NCI-H2227 (cell line): ENCODE results near the gene LRRC25.

ENCODE experiments used
- DNase-seq: peaks from one replicate; lab custom pipeline; 2025; ENCODE audit not compliant: unreplicated experiment; lab: John Stamatoyannopoulos, UW

LRRC25 gene

DNA sequence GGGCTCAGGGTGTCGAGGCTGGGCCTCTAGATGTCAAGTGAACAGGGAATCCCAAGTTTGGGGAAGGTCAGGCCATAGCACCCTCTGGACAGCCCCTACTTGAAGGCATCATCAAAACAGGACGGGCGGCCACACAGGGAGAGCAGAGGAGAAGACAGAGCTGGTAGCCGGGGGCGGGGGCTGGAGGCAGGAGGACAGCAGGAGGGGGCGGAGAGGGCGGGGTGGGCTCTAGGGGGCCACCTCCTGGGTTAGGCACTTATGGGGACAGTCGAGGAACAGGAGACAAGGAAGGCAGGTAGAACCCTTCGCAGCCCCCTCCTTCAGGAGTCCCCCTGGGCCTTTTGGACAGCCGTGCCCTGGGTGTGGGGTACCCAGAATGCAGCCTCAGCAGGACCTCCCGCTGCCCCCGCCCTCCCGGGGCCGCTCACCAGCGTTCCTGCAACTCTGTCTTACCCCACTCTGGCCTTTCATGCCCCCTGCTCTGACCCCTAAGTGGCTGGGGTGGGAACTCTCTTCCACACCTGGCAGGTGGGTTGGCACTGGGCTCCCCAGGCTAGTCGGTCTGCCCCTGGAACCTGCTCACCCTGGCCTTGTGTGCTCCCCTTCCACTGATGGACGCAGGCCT lies 27.6 kb upstream of the LRRC25 start:
- no peak for DNase-seq

DNA sequence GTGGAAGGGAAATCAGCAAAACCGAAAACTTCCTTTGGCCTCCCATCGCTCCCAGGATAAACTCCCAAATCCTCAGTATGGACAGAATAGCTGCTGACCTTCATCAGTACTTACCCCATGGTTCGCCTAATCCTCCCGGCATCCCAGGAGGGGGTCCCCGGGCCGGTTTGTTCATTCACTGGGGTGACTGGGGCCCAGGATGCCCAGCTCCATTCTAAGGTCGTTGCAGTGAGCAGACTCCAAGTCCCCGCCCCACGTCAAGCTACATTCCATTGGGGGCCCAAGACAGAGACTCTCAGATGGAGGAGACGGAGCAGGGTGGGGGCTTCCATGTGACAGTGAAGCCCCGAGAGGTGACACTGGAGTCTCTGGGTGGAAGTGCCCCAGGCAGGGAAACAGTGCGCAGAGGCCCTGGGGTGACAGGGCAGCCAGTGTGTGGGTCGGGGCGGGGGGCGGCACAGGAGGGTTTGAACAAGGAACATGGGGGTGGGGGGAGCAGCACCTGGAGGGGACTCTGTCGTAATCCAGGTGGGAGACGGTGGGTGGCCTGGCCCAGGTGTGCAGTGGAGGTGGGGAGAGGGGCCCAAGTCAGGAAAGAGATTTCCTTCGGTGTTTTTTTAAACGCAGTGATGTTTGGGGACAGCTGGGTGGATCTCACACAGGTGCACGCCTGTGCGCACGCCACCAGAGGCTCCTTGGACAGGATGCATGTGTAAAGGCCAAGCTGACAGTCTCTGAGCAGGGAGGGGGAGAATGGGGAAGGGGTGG lies 26.9 kb upstream of the LRRC25 start:
- DNase-seq = no peak

DNA sequence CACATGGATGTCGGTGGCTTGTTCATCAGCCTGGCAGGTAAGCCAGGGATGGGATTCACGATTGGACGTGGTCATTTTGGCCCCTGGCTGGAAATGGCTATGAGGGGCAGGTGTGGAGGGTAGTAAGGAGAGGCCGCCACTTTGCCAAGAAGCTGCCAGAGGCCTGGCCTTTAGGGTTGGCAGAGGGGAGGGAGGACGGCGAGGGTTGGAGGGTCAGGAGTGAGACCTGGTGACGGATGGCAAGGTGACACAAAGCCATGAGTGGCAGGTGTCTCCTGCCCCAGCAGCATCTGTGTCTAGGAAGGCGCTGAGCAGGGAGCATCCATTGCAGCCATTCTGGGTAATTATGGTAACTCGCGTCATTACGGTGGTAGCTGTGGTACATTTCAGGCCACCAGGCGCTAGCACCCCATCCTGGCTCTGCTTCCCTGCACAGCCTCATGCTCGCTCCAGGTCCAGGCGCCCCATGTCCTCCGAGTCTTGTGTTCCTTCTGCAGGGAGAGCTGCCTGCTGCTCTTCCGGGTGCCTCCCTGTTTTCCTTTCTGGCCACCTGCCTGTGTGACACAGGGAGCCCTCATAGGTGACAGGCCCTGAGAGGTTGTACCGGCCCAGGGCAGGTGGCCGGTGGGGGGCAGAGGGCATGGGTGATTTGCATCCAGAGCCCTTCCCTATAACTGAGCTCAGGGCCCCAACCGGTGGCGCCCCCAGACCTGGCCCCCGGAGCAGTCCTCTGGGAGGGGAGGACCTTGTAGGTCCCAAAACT lies 26.0 kb upstream of the LRRC25 start:
- DNase-seq = no peak

DNA sequence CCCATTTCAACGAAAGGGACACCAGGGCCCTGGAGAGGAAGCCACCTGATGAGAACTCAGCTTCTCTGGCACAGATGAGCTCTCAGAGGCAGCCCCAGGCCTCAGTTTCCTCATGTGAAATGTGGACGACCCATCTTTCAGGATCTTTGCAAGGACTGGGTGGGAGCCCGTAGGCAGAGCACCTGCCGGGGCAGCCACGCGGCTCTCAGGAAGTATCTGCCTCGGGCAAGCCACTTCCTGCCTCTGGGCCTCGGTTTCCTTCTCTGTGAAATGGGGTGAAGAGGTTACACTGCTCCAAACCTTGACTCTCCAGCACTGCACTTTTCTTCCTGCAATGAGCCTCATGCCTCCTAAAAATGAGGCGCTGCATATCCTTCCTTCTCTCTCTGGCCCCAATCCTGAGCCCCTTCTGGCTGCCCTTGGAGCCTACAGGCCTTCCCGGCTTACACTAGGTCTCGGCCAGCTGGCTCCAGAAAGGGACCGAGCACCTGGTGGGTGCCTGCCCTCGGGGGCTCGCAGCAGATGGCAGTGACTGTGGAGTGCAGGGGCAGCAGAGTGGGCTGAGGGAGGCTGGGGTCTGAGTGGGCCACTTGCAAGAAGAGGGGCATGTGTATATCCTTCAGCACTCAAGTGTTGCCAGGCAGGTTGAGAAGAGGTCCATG lies 25.2 kb upstream of the LRRC25 start:
- DNase-seq = no peak

DNA sequence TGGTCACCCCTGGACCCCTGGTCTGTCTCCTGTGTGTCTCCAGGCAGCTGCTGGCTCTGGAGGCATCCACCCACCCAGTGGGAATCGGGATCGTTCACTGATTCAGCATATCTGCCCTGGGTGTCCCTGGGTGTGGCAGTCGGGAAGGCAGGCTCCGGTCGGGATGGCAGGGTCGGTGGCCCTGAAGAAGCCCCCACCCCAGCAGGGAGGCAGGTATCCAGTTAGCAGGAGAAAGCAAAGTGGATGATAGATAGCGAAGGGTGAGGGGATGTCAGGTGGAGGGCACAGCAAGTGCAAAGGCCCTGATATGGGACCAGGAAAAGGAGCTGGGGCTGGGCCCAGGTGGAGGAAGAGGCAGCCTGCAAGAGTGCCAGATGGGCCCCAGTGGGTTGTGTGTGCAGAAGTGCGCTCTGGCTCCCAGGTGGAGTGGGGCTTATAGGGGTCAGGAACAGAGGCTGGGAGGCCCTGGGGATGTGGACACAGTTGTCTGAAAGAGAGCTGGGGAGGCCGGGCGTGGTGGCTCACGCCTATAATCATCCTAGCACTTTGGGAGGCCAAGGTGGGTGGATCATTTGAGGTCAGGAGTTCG lies 24.0 kb upstream of the LRRC25 start:
- DNase-seq = no peak

DNA sequence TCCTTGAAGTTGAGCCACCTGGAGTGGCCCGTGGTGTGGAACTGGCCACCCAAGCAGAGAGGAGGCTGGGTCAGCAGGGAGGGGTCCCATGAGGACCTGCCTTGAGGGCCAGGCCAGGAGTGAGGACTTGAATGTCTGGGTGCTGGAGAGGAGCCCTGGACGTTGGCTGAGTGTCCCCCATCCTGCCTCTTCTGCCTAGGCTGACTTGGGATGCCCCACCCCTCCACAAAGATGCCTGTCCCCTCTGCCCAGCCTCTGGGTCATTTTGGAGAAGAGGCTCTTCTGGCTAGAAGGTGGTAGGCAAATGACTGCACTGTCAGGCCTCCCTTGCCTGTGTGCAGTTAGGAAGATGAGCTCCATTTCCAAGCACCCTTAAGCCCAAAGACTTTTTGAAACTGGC lies 23.5 kb upstream of the LRRC25 start:
- DNase-seq = no peak

DNA sequence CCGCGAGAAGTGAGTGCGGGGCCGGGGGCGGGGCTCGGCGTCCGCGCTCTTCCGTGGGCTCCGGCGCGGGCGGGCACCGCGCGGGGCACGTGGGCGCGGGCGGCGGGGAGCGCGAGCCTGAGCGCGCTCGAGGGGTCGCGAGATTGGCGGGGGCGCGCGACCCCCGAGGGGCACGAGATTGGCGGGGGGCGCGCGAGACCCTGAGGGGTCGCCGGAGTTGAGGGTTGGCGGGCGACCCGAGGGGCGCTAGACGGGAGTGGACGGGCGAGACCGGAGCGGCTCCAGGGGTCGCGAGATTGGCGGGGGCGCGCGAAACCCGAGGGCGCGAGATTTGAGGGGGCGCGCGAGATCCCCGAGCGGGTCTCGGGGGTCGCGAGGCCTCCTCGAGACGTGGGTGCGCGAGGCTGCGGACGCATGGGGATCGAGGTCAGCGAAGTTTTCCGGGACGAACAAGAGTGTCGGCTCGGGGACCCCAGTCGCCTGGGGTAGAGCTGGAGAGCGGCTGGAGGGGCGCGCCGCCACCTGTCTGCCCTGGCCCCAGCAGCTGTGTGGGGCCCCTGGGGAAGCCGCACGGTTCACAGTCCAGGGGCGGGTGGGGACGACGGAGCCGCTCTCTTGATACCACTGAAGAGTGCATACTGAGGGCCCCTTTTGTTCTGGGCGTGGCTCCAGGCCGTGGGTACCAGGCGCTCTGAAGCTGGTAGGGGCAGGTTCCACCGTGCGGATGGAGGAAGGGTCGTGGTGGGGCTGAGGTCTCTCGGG lies 22.5 kb upstream of the LRRC25 start:
- peak; percentile 38 for DNase-seq

DNA sequence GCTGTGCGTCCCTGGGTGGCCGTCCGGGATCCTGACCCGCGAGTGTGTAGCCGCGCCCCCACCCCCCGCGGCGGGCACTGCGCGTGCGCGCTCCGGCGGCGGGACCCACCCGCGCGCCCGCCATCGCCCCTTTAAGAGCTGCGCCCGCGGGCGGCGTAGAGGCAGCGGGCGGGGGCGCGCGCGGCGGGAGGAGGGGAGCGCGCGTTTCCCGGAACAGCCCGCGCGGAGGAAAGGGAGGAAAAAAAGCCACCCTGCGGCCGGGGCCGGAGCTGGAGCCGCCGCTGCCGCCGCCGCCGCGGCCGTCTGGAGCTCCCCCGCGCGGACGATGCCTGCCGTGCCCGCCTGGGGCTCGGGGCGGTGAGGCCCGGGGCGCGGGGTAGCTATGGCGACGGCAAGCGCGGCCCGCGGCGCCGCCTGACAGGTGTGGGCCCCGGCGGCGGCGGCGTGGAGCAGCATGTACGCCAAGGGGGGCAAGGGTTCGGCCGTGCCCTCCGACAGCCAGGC lies 21.8 kb upstream of the LRRC25 start, which contains the start of gene SSBP4:
SSBP4 (plus strand) TSS at position 204 of the 504 bp plus-strand sequence; CDS start at position 455, 251 bp downstream.
- peak; percentile 85 for DNase-seq

DNA sequence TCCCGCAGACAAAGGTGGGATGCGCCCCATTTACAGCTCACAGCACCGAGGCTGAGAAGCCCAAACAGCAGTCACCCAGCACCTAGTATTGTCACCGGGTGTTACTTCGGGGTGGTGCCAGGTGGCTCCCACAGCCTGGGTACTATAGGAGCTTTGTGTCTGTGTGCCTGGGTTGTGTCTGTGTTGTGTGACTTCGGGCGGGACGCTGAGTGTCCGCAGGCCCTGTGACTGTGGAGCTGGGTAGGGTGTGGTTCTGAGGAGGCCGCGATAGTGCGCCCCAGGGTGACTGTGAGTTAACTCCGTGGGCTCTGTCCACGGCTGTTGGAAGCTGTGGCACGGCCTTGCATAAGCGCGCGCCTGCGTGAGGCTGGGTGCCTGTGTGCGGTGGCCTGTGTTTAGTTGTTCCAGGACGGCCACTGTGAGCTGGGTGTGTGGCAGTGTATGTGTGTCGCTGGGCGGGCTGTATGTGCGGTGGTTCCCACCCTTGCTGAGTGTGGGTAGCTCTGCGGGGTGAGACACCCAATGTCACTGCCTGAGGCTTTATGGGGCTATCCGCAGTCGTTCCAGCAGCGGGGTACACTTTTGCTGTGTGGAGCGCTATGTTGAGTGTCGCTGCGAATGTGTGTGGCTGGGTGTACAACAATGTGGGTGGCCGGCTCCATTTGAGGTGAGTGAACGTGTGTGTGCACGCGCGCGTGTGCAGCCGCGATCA lies 21.2 kb upstream of the LRRC25 start:
- no peak for DNase-seq

DNA sequence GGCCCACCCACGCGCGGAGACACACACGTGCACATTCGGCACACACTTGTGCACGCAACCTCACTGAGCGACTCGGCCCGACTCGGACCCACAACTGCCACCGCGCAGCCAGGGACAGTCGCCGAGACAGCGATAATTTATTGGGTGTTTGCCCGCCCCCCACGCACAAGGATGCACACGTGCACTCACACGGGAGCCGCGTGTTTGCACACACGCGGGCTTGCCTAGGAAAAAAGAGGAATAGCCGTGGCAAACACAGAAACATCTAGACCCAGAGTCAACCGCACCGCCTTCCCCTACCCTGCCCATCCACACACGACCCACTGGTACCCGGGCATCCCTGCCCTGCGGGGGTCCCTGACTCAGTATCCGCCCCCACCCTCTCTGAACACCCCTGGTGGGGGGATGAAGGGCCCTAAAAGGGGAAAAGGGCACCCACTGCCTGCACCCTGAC lies 20.6 kb upstream of the LRRC25 start:
- DNase-seq = no peak

DNA sequence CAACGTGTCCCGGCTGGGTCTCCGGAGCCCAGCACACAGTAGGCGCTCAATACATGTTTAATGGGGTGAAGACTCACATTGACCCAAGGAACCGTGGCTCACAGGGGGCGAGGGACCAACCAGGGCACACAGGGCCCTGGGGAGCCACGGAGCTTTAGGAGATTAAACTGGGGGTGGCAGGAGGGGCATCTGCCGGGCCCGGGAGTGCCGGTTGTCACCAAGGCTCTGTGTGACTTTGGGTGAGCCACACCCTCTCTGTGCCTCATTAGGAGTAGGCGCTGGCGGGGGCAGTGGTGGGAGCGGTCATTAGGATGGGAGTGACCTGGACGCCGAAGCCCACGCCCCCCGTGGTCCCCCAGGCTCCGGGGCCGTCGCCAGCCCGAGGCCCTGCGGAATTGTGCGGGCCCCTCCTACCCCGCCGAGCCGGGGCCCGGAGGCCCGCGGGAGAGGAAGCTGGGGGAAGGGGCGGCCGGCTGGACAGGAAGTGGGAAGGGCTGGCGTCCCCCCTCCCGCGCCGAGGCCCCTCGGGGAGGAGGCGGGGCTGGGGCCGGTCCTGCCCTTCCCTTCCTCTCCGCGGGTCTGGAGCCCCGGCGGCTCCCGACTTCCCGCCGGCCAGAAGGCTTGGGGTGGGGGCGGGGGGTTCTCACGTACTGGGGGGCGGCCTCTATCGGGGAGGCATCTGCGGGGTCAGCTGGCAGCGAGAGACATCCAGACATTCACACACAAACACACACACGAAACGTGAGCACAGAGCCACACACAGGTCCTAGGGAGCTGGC lies 20.0 kb upstream of the LRRC25 start:
- DNase-seq = peak; percentile 75

DNA sequence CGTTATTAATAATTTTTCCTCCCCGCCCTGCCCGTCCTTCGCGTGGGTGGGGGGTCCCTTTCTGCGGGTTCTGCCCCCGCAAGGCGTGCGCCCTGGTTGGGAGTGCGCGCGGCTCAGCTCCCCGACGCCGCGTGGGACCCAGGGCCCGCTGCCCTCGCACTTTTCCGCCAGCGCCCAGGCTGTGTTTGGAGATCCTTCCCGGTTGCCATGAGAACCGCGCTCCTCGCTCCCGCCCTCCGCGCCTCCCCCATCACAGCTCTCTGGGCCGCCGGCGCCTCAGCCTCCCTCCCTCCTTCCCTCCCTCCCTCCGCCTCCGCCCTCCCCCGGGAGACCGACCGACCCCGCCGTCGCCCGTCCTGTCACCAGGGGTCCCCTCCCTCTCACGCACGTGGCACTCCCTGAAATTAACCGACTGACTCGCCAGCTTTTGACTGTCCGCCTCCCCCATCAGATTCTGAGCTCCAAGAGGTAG lies 19.4 kb upstream of the LRRC25 start:
- DNase-seq = peak; percentile 87

DNA sequence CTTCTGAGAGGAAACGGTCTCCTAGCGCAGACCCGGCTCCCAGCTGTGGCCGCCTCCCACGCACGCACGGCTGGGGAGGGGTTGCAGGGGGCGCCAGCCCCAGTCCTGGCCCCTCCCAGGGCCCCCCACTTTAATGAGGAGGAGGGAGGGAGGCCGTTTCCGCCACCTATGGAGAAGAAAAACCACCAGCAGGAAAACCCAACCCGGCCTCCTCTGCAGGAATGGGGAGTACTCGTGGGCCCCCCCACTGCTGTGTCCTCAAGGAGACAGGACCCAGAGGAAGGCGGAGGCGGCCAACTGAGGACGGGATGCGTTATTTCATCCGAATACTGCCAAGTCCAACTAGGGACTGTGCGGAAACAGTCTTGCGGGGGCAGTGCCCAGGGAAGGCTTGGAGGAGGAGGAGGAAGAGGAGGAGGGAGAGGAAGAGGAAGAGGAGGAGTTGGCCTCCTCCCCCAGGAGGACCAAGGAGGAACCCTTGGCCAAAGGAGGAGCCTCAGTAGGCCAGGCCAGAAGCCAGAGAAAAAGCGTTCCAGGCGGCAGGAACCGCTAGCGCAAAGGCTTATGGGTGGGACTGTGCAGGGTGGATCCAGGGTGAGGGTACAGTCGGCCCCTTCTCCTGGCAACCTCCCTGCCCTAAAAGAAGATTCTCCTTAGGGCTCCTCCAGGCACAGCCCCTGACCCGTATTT lies 17.9 kb upstream of the LRRC25 start:
- peak; percentile 82 for DNase-seq

DNA sequence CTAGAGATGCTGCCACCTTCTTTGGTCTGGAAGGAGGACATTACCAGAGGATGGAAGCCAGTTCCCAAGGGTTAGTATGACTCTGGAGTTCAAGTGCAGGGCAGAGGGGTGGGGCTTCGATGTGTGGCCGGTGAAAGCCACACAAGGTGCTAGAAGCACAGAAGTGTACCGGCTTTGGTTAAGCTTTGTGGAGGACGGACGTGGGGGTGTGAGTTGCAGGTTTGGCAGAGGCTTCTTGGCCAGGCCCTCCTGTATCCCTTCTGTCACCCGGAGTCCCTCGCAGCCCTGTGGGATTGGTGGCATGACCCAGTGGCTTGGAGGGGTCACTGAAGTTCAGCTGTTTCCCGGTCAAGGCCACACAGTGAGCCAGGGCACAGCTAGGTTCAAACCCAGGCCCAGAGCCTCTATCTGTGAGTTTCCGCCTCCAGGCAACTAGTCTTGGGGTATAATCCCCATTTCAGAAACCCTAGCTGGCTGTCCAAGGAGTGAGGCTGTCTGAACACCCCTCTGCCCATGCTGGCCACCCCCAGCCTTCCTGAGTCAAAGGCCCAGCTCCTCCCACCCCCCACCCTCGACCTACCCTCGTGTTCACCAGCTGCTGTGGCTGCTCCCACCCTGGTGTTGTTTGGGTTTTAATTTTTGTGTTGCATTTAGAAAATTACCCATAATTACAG lies 17.2 kb upstream of the LRRC25 start:
- DNase-seq = peak; percentile 18

DNA sequence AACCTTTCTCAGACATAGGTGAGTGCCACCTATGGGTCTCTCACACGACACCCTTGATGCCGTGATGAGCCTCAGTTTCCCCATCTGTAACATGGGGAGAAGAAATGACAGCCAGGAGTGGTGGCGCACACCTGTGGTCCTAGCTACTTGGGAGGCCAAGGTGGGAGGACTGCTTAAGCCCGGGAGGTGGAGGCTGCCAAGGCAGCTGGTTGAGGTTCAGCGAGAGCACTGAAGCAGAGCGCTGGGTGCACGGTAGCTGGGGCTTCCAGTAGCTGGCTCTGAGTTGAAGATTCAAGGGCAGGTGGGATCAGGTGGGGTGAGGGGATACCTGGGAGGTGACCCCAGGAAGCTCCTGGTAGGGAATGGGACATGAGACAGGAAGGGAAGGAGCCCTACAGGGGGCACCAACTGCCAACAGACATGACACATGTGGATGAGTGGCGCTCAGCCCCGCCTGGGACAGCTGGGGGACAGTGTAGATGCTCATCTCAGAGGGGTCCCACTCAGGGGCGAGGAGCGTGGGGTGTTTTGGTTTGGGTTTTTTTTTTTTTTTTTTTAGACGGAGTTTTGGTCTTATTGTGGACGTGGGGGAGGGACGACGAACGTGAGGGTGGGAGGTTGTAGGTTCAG lies 15.3 kb upstream of the LRRC25 start:
- no peak for DNase-seq

DNA sequence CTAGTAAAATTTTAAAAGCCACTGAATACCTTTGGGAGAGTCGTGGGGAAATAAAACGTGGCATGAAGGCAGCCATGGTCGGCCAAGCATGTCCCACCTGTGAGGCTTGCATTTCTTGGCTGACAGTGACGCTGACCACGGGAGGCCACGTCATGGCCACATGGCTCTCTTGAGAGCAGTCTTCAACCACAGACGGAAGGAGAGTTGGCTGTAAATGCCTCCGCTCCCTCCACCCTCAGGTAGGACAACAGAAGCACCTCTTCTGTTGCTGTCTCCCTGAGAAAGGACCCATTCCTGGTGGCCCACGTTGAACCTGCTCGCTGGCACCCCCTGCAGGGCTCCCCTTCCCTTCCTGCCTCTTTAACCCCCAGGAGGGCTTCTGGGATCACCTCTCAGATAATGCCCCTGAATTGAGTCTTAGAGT lies 10.6 kb upstream of the LRRC25 start:
- no peak for DNase-seq

DNA sequence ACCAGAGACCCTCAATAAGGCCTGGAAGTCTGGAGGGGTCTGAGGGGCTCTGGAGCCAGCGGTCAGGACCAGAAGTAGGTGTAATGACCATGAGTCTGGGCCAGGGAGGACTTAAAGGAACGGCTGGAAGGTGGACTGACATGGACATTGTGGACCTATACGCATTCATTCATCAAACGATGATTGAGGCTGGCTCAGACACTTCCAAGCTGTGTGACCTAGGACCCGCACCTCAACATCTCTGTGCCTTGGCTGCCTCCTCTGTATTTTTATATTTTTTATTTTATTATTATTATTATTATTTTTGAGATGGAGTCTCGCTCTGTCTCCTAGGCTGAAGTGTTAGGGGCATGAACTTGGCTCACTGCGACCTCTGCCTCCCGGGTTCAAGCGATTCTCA lies 9.3 kb upstream of the LRRC25 start:
- DNase-seq = no peak
